Measurements from ENCODE around the gene ADCY3.

DNA sequence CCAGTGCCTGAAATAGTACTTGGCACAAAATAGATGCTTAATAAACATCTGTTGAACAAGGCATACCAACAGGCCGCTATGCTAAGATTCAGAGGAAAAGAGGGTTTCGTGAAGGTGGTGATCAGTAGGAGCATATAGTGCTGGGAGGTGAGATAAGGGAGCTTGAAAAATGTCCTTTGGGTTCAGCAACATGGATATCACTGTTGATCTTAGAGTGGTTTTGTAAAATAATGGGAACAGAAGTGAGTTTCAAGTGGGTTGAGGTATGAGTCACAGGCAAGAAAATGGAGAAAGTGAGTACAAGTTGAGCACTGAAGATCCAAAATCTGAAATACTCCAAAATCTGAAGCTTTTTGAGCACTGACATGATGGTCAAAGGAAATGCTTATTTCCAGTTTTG, 122.4 kb downstream of the ADCY3 start:
- TF ChIP-seq POLR2AphosphoS5 (IDR thresholded peaks at IDR 0.05) (no peak), POLR2A (IDR thresholded peaks at IDR 0.05) (no peak), EP300 (IDR thresholded peaks at IDR 0.05) (no peak)
- TF ChIP-seq, protein P1, sequence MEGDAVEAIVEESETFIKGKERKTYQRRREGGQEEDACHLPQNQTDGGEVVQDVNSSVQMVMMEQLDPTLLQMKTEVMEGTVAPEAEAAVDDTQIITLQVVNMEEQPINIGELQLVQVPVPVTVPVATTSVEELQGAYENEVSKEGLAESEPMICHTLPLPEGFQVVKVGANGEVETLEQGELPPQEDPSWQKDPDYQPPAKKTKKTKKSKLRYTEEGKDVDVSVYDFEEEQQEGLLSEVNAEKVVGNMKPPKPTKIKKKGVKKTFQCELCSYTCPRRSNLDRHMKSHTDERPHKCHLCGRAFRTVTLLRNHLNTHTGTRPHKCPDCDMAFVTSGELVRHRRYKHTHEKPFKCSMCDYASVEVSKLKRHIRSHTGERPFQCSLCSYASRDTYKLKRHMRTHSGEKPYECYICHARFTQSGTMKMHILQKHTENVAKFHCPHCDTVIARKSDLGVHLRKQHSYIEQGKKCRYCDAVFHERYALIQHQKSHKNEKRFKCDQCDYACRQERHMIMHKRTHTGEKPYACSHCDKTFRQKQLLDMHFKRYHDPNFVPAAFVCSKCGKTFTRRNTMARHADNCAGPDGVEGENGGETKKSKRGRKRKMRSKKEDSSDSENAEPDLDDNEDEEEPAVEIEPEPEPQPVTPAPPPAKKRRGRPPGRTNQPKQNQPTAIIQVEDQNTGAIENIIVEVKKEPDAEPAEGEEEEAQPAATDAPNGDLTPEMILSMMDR (IDR thresholded peaks at IDR 0.05): no peak
